Mucosa of stomach (tissue), 1 donor: ENCODE data around the gene DNAJC21.
"Not testable (repeated sequence)": the region's sequence is repeated elsewhere in the genome, so short reads cannot be mapped to it uniquely, and the experiment has no call there.

ENCODE experiments used
- H3K27me3 ChIP-seq: one replicate; pipeline ENCODE4 v1.7.0; 2013; ENCODE audit warnings: mild to moderate bottlenecking, low read length; ENCODE audit not compliant: control insufficient read depth, insufficient read depth
- H3K36me3 ChIP-seq: one replicate; pipeline ENCODE4 v1.7.0; 2013; ENCODE audit warnings: low read length; ENCODE audit not compliant: control insufficient read depth, insufficient read depth
- H3K4me1 ChIP-seq: one replicate; pipeline ENCODE4 v1.7.0; 2013; ENCODE audit warnings: mild to moderate bottlenecking, low read length; ENCODE audit not compliant: control insufficient read depth, insufficient read depth
- H3K4me3 ChIP-seq: one replicate; pipeline ENCODE4 v1.7.0; 2013; ENCODE audit warnings: low read length
- H3K9ac ChIP-seq: one replicate; pipeline ENCODE4 v1.7.0; 2013; ENCODE audit warnings: mild to moderate bottlenecking, low read length, moderate library complexity
- H3K9me3 ChIP-seq: one replicate; pipeline ENCODE4 v1.7.0; 2013; ENCODE audit warnings: mild to moderate bottlenecking, low read length, moderate library complexity; ENCODE audit not compliant: control insufficient read depth
- donor health status: Pancreatic carcinoma.

DNAJC21 gene

GRCh38 chr5:34903260-34903659, 26.1 kb upstream of the DNAJC21 start:
- H3K36me3 ChIP-seq = no peaks in the 10 kb centered on the region
- H3K4me1 ChIP-seq = no peaks in the 10 kb centered on the region
- no peaks in the 10 kb centered on the region for H3K27me3 ChIP-seq
- no peak overlapping the region for H3K9ac ChIP-seq
- H3K9me3 ChIP-seq = no peaks in the 10 kb centered on the region
- H3K4me3 ChIP-seq = no peak overlapping the region

GRCh38 chr5:34905564-34905963, 23.8 kb upstream of the DNAJC21 start:
- H3K9me3 ChIP-seq = no peaks in the 10 kb centered on the region
- no peaks in the 10 kb centered on the region for H3K27me3 ChIP-seq
- no peak overlapping the region for H3K4me3 ChIP-seq
- no peaks in the 10 kb centered on the region for H3K4me1 ChIP-seq
- H3K9ac ChIP-seq = no peak overlapping the region
- H3K36me3 ChIP-seq = no peaks in the 10 kb centered on the region

- Histone ChIP-seq H3K36me3 (peaks cover 4% of the 10 kb centered on the region), H3K9ac (no peak overlapping the region), H3K4me3 (no peak overlapping the region)
Observed at GRCh38 chr5:34913072-34913471, 16.3 kb upstream of the DNAJC21 start.

GRCh38 chr5:34914671-34915138, 14.7 kb upstream of the DNAJC21 start:
- no peaks in the 10 kb centered on the region for H3K27me3 ChIP-seq
- H3K36me3 ChIP-seq = peaks cover 4% of the 10 kb centered on the region
- no peaks in the 10 kb centered on the region for H3K9me3 ChIP-seq
- H3K9ac ChIP-seq = peak overlapping the region; percentile 83
- H3K4me3 ChIP-seq = peak overlapping the region; percentile 80
- no peaks in the 10 kb centered on the region for H3K4me1 ChIP-seq

More at GRCh38 chr5:34913072-34913471, 16.3 kb upstream of the DNAJC21 start:
- Histone ChIP-seq H3K27me3 (no peaks in the 10 kb centered on the region), H3K9me3 (no peaks in the 10 kb centered on the region), H3K4me1 (no peaks in the 10 kb centered on the region)

- Histone ChIP-seq H3K36me3 (peaks cover 4% of the 10 kb centered on the region), H3K4me3 (peak within 1 kb of the TSS; percentile 80), H3K9ac (peak within 1 kb of the TSS; percentile 83), H3K9me3 (no peaks in the 10 kb centered on the region), H3K4me1 (no peaks in the 10 kb centered on the region), H3K27me3 (no peaks in the 10 kb centered on the region)
Observed at GRCh38 chr5:34915139-34915855, 14.1 kb upstream of the DNAJC21 start, which contains the start of the genes BRIX1 and RAD1. Gene BRIX1 (plus strand): TSS chr5:34915711. CDS start chr5:34915739, 28 bp downstream. Gene RAD1 (minus strand): TSS chr5:34915504. CDS start chr5:34914892, 612 bp downstream.

- H3K36me3 ChIP-seq = peaks cover 4% of the 10 kb centered on the region
- peak overlapping the region; percentile 83 for H3K9ac ChIP-seq
- H3K4me1 ChIP-seq = no peaks in the 10 kb centered on the region
- H3K27me3 ChIP-seq = no peaks in the 10 kb centered on the region
- H3K9me3 ChIP-seq = no peaks in the 10 kb centered on the region
- H3K4me3 ChIP-seq = peak overlapping the region; percentile 80
Observed at GRCh38 chr5:34915856-34916192, 13.5 kb upstream of the DNAJC21 start.

GRCh38 chr5:34916518-34916917, 12.8 kb upstream of the DNAJC21 start:
- Histone ChIP-seq H3K27me3 (no peaks in the 10 kb centered on the region), H3K36me3 (peaks cover 2% of the 10 kb centered on the region), H3K4me3 (peak overlapping the region; percentile 80), H3K9me3 (no peaks in the 10 kb centered on the region), H3K9ac (peak overlapping the region; percentile 83), H3K4me1 (no peaks in the 10 kb centered on the region)

GRCh38 chr5:34918025-34918424, 11.3 kb upstream of the DNAJC21 start:
- H3K9me3 ChIP-seq = no peaks in the 10 kb centered on the region
- H3K4me3 ChIP-seq = no peak overlapping the region
- H3K27me3 ChIP-seq = no peaks in the 10 kb centered on the region
- no peaks in the 10 kb centered on the region for H3K4me1 ChIP-seq
- no peaks in the 10 kb centered on the region for H3K36me3 ChIP-seq
- H3K9ac ChIP-seq = no peak overlapping the region

- no peaks in the 10 kb centered on the region for H3K36me3 ChIP-seq
- peaks cover 9% of the 10 kb centered on the region for H3K4me1 ChIP-seq
- no peak overlapping the region for H3K4me3 ChIP-seq
- H3K9ac ChIP-seq = no peak overlapping the region
- H3K9me3 ChIP-seq = no peaks in the 10 kb centered on the region
- H3K27me3 ChIP-seq = no peaks in the 10 kb centered on the region
Observed at GRCh38 chr5:34919077-34919476, 10.3 kb upstream of the DNAJC21 start.

- not testable (repeated sequence) for H3K36me3 ChIP-seq, H3K27me3 ChIP-seq, H3K9me3 ChIP-seq, H3K9ac ChIP-seq, H3K4me3 ChIP-seq
- H3K4me1 ChIP-seq = peaks cover 11% of the 10 kb centered on the region
Observed at GRCh38 chr5:34923256-34923655, 6.1 kb upstream of the DNAJC21 start.

GRCh38 chr5:34923694-34924461, 5.5 kb upstream of the DNAJC21 start:
- Histone ChIP-seq H3K9me3 (no peaks in the 10 kb centered on the region), H3K4me1 (peaks cover 15% of the 10 kb centered on the region), H3K36me3 (no peaks in the 10 kb centered on the region), H3K9ac (no peak overlapping the region), H3K27me3 (no peaks in the 10 kb centered on the region), H3K4me3 (no peak overlapping the region)

GRCh38 chr5:34924462-34924765, 4.9 kb upstream of the DNAJC21 start:
- peaks cover 16% of the 10 kb centered on the region for H3K4me1 ChIP-seq
- H3K4me3 ChIP-seq = no peak overlapping the region
- no peaks in the 10 kb centered on the region for H3K27me3 ChIP-seq
- H3K9ac ChIP-seq = no peak overlapping the region
- no peaks in the 10 kb centered on the region for H3K9me3 ChIP-seq
- no peaks in the 10 kb centered on the region for H3K36me3 ChIP-seq
